Peyer's patch (tissue), 4 donors: ENCODE data around the gene GUCY1A2.

Experiments used
- CTCF ChIP-seq, 6 experiments: fragments of 450-650 bp in 4 of 6; fragments of 200-600 bp in 2 of 6; sonication (generic) in 1 of 6; IDR thresholded peaks; one replicate each; pipeline ENCODE4 v1.5.1; 2017 to 2019; ENCODE audit warnings: antibody characterized with exemption in 6 of 6, mild to moderate bottlenecking in 3 of 6, moderate library complexity in 1 of 6
- POLR2A ChIP-seq, 2 donors: fragments of 450-650 bp; IDR thresholded peaks; one replicate each; pipeline ENCODE4 v1.5.1; 2017; ENCODE audit warnings: antibody characterized with exemption in 2 of 2, mild to moderate bottlenecking in 2 of 2, moderate library complexity in 2 of 2

GRCh38 chr11:106724293-106724892 lies 293.9 kb downstream of the GUCY1A2 start:
- TF ChIP-seq CTCF (IDR thresholded peaks at IDR 0.05) (no peak), POLR2A (IDR thresholded peaks at IDR 0.05) (no peak)
